NCI-H446 (cell line): ENCODE data around the gene TMEM233.

ENCODE experiments used
- DNase-seq, 2 experiments: peaks; one replicate each; lab custom pipeline; 2025; lab: John Stamatoyannopoulos, UW

The TMEM233 gene

DNA sequence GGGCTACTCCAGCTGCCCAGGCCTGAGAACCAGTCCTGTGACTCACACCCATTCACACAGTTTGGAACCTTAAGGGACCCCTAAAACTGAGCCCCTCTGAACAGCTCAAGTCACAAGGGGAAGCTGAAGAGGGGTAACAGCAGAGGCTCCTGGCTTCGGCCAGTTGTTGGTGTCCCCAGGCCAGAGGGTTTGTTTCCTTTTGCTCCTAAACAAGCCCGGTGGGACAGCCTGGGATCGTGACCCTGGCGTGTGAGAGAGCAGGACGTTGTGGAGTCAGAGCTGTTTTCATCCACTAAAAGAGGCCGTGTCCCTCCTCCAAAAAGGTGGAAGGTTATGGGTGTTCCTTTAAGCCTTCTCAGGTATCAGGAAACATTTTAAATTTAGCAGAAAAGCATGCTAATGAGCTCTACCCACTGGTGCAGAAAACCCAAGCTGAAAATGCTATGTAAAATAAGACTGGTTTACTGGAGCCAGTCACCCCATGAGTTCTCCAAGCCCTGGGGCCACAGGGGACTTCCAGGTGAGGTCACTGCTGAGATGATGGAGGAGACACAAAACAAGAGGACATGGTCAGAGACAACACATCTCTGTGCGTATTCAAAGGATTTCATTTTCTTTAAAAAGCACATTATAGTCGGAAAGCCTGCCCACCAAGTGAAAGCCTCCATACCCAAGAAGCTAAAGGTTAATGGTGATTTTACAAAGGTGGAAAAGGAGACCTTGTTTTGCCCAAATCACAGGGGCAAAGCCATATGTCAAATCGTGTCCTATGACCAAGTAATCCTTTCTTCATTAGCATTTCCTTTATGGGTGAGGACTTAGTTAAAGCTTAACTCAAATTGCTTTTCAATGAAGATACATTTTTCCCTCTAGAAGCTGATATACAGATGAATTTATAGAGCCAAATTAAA lies 88.4 kb downstream of the TMEM233 start:
- no peak for DNase-seq

DNA sequence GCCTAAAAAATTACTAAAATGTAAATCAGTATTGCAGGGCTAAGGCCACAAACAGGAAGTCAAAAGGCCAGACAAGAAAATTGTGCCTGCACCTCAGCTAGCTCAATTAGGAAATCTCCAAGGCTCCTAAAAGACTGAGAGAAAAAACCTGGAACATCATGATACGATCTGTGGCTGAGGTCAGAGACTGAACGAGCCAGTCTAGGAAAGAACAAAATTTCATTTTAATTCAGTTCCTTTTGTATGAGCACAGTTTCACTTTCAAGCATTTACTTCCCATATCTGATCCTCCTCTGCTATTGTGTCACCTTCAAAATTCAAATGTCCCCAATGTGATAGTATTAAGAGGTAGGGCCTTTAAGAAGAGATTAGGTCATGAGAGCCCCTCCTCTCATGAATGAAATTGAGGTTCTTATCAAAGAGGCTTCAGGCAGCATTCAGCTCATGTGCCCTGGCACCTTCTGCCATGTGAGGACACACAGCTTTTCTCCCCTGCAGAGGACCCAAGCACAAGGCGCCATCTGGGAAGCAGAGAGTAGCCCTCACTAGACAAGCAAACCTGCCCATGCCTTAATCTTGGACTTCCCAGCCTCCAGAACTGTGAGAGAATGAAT lies 89.2 kb downstream of the TMEM233 start:
- DNase-seq = no peak

DNA sequence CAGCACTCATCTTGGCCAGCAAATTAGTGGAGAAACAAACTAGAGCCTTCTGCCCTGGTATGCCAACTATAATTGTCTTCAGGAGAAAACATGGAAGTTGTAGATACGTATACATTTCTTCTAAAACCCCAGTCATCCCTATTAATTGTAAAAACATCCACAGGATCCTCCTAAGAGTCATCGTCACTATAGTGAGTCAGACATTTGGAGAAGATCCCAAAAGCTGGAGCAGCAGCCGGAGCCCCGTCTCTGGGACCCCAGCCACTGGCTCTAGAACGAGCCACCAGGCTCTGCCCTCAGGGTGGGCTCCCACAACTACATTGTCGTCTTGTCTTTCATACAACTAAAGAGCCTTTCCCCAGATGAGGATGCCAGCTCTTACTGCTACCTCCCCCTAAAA lies 89.8 kb downstream of the TMEM233 start:
- DNase-seq = no peak

DNA sequence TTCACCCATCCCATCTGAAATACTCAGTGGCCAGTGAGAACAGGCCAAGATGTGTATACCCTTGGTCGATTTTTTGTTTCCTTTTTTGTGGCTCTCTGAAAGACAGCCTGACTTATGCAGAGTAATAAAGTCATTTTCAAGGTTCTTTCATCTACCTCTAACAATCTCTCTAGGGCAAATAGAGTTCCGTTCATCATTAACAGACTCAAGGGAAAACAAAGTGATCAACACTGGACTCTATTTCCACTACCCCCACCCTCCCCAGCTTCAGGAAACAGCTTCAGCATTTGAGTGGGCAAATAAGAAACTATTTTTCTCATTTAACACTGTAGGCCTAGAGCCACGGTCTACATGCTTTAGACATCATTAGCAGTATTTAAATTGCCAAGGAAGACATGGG lies 90.2 kb downstream of the TMEM233 start:
- no peak for DNase-seq

DNA sequence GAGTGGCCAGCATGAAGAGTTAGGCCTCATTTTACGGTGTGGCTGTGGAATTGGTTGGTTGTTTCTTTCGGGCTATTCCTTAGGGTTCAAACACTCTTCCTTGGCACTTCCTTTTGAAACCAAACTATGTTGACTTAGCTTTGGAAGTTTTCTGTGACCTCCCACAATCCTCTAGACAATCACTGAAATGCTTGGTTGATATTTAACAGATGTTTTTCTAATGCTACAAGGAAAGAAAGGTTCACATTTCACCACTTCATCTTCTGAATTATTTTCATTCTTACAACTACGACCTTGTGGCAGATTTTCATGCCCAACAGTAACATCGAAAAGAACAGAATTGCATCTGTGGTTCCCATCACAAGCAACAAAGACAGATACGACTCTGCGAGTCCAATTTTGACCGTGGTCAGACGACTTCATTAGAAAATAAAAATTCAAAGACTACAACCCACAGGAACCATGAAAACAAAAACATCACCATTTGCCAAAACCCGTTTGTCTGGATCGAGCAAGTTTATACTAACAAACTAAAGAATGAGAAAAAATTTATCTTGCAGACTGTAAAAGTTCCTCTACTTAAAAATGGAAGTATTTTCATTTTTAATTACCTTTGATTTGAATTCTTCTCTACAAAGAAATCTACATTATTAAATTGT lies 91.3 kb downstream of the TMEM233 start:
- DNase-seq = no peak

DNA sequence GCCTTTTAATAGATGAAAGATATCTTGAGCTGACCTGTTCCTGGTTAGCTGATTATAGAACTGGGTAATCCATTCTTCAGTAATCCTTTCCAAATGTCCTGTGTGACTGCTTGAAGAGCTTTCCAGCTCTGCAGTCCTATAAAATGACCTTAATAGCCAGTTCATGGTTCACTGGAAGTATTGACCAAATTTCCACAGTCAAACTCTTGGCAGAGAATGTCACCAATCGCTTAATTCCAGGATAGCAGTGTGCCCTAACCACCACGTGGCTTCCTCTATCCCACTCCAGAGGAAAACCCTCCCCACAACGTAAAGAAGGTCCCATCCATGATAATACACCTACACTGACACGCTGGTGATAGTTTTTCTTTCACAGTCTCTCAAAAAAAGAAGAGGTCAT lies 91.8 kb downstream of the TMEM233 start:
- DNase-seq = no peak

DNA sequence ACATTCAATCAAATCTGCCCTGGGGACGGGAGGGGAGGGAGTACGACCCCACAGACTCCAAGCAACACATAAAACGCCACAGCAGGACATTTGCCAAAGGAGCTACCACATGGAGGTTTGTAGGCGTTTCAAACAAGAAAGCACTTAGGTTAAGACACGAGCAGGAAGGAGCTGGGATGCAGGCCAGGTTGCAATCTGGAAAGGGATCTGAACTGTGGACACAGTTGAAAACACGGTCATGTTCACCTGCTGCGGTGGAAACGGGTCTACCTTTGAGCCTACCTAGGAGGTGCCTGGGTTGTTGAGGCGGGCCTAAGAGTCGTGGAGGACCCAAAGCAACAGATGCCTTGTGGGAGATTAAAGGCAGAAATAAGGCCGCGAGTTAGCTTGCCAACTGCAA lies 92.8 kb downstream of the TMEM233 start:
- no peak for DNase-seq

DNA sequence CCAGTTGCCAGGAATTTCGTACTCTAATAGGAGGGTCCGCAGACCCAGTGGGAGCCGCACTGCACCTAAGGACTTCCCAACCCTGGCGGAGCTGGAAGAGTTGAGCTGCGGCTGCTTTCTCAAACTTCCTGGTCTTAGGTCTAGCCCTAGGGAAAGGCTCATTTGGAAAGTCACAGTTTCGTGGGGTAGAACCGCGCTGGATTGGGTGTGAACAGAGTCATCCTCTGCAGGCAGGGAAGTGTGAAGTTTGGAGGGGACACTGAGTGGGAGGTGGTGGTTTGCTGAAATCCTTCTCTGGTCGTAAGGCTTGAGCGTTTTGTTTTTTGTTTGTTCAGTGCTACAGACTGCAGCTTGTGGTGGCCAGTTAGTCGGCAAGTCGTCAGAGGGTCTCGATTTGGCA lies 93.2 kb downstream of the TMEM233 start:
- no peak for DNase-seq

DNA sequence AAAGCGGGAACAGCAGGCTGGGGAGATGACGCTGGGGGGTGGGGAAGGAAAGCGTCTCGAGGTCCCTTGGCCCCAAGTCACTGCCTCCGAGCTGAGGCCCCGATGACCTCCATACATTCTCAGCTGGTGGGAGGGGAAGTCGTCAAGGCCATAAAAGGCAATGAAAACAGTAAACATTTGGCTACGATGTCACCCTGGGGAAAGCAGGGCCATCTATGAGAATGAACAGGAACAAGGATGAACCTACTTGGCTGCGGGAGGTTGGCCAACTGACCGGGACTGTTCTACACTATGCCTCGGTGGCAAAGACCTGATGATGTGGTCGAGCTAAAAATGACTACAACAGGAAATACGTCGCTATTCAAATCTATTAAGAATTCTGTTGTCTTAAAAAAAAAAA lies 93.8 kb downstream of the TMEM233 start:
- DNase-seq = no peak

DNA sequence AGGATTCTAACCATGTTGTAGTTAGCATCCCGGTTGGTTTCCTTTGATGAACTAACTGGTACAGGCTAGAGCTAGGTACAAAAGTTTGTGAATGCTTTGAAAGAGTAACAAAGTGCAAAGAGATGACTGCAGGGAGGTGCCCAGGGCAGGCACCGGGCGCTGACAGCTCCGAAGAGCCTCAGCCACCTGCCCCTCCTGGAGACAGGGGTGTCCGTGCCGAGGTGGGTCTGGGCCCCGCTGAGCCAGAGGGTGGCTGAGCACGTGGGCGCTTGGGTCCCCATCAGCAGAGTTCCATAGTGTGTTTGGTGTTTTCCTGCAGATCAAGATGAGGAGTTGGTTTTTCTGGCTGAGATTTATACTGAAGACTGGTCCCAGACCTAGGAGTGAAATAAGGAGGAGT lies 94.3 kb downstream of the TMEM233 start:
- DNase-seq = no peak

DNA sequence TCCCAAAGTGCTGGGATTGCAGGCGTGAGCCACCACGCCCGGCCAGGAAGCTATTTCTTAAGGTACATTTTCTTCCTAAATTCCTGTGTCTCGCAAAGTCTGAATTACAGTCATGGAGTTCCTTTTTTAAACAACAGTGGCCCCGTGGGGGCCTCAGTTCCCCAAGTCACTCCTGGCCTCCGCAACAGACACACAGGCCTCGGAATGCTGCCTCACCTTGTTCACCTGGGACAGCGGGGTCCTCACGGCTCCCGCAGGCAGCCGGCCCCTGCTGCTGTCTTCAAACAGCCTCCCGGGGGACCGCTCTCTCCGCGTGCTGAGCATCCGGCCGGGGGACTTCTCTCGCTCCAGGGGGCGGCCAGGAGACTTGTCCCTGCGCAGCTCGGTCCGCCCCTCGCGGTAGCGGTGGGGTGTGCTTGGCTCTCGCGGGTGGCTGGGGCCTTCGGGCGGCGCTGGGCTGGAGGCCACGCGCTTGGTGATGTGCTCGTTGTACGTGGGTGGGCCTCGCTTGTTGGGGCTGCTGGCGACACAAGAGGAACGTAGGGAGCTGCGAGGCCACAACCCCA lies 96.4 kb downstream of the TMEM233 start:
- DNase-seq = no peak

DNA sequence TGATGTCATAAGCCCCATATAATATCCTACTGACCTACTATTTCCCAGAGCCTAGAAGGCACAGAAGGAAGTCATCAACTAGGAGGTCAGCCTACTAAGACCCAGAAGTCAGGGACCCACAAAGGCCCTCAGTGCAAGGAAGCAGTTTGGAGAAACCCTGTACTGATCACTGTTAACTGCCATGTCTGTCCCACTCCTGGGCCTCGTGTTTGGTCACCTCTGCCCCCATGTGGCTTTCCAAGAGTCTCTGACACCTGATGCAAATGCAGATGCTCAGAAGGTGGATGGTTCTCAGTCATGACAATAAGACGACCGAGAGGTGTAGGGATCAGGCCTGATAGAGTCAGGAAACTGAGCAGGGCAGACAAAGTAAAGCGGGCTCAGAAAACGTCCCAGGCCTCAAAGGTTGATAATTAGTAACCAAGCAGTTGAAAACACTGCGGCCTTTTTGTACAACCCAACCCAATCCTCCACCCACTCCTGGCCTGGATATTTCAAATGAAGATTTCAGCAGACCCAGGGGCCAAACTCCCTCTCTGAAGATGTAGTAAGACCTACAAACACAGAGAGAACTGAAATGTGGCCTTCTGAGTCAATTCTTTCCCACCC lies 97.7 kb downstream of the TMEM233 start:
- no peak for DNase-seq

DNA sequence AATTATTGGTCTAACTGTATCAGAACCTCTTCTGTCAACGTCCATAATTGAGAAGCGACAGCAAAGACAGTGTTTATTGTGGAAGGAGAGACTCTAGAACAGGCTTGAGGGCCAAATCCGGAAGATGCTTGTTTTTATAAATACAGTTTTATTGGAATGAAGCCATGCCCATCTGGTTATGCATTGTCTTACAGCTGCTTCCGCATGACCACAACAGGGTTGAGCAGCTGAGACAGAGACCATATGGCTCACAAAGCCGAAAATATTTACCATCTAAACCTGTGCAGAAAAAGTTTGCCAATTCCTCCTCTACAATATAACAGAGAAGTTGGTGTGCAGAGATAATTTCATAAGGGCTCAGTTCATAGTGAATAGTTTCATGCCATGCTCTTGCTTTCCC lies 98.8 kb downstream of the TMEM233 start:
- DNase-seq = peak; percentile 59 to 82
